Right lobe of liver (tissue), 6 donors: Measurements from ENCODE around the gene CPTP. TPM values are rescaled to one million over a fixed set of nuclear protein-coding genes. Genes with fewer than 3 reads are reported as not detected.
A peak's percentile ranks its signal among the peaks of the same experiment; 100 is the strongest.

Experiments used
- ATAC-seq, 4 donors: fragments of 200-7000 bp; cut with Tn5 transposase; one replicate each; pipeline ENCODE4 v1.9.1; 2020; ENCODE audit warnings: mild to moderate bottlenecking in 4 of 4, moderate library complexity in 4 of 4
- DNase-seq, 3 donors: peaks; one replicate each; pipeline ENCODE4 v3.0.0-alpha.2; 2020
- H3K27ac ChIP-seq, 3 donors: fragments of 200-600 bp; one replicate each; pipeline ENCODE4 v1.8.0; 2022
- H3K27me3 ChIP-seq, 2 donors: fragments of 200-600 bp; one replicate each; pipeline ENCODE4 v1.8.0; 2022
- H3K36me3 ChIP-seq, 4 donors: fragments of 200-600 bp; sonication (generic) in 1 of 4; one replicate each; pipeline versions ENCODE4 v1.5.1 to v1.8.0; 2017 to 2022; ENCODE audit warnings: control low read depth in 1 of 4
- H3K4me1 ChIP-seq, 4 donors: fragments of 200-600 bp; sonication (generic) in 1 of 4; one replicate each; pipeline versions ENCODE4 v1.5.1 to v1.8.0; 2017 to 2022; ENCODE audit warnings: control low read depth in 1 of 4
- H3K4me3 ChIP-seq, 3 donors: fragments of 200-600 bp; one replicate each; pipeline ENCODE4 v1.8.0; 2022
- H3K9me3 ChIP-seq, 4 donors: fragments of 200-600 bp; sonication (generic) in 1 of 4; one replicate each; pipeline versions ENCODE4 v1.5.1 to v1.8.0; 2017 to 2022; ENCODE audit warnings: control low read depth in 1 of 4
- POLR2A ChIP-seq: fragments of 450-650 bp; IDR thresholded peaks from one replicate; pipeline ENCODE4 v1.6.1; 2017; ENCODE audit warnings: antibody characterized with exemption, mild to moderate bottlenecking
- WGBS: methylation state at CpG from one replicate; pipeline ENCODE4 v1.1.6; 2018; ENCODE audit warnings: low coverage, low lambda C conversion rate; ENCODE audit not compliant: insufficient coverage; ENCODE audit errors: missing lambda C conversion rate; 5-methylcytosine and 5-hydroxymethylcytosine counted together
- intact Hi-C, 2 donors: fragments of 100-400 bp; cut with DNase I; formaldehyde crosslinking; loops; one replicate each; pipeline versions ENCODE4 v1.11.2 to v1.14.1; 2022
- total RNA-seq, 6 experiments: library from RNA; depleted of rRNA in 2 of 6; stranded (reverse); fragments of >200 nt in 2 of 6; fragmentation: NEBNext Ultra II Directional in 3 of 6; extraction: Animal tissue kit (Norgen Biotek cat#: 25700) in 3 of 6; gene quantifications; one replicate each; pipeline versions ENCODE4 v1.1.0 to v1.2.4, GENCODE V29; 2016 to 2023
- TF ChIP-seq, protein P1 (sequence below), 4 donors: fragments of 200-600 bp in 3 of 4; fragments of 450-650 bp in 1 of 4; IDR thresholded peaks; one replicate each; pipeline versions ENCODE4 v1.5.1 to v1.8.0; 2016 to 2022; ENCODE audit warnings: antibody characterized with exemption in 4 of 4, mild to moderate bottlenecking in 2 of 4
- donor health status: DM: no; HTN: yes; CAD: no.
- donor health status: DM: no; HTN: no; CAD: no.
- donor health status: DM: no; HTN: no; CAD: no.
- donor health status: DM: no; HTN: yes; CAD: no.
- donor health status: DM: no; HTN: yes; CAD: no.

CPTP gene
- total RNA-seq, 6 experiments from 2014 or later: 26.9 to 57.7 (median 33.1) TPM

DNA sequence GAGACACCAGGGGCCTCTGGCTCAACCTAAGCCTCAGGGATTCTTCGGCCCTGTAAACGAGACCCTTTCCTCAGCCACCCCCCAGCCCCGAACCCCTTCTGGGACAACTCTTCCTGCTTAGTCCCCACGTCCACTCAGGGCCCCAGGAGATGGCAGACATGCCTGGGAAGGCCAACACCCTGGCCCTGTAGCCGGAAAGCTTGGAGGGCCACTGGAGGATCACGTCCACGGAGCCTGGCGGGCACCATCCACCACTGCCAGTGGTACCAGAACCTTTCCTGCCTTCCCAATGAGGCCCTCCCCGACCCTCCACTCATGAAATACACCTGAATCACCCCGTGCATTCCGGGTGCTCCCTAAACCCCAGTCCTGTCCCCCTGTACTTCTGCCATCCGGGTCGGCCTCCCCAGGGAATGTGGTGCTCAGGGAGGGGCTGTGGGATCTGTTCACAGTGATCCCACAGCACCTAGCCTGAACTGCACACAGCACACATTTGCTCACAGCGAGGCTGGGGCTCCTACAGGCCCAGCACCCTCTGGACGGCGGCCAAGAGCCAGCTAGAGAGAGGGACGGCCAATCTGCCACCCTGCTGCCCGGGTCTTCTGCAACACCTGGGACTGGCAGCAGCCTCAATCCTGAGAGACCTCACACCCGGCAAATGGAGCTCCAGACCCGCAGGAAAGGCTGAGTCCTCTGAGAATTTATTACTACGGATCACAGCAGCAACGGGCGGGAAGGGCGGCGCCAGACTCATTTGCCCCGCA, 48.6 kb downstream of the CPTP start:
- DNase-seq (peak in 1 of 3 donors; percentile 31), ATAC-seq (no peak)
- Histone ChIP-seq H3K27me3 (no peaks in the 10 kb centered on the region), H3K9me3 (no peaks in the 10 kb centered on the region), H3K4me1 (peaks cover 0 to 26% (median 9%) of the 10 kb centered on the region in 4 donors), H3K27ac (no peak overlapping the region), H3K4me3 (no peak overlapping the region), H3K36me3 (peaks cover 0 to 6% (median 0%) of the 10 kb centered on the region in 4 donors)
- 54% methylated on average over 4 of the region's 26 CpGs for WGBS
- intact Hi-C loops: no loop called here
- TF ChIP-seq POLR2A: no peak
- TF ChIP-seq, protein P1, sequence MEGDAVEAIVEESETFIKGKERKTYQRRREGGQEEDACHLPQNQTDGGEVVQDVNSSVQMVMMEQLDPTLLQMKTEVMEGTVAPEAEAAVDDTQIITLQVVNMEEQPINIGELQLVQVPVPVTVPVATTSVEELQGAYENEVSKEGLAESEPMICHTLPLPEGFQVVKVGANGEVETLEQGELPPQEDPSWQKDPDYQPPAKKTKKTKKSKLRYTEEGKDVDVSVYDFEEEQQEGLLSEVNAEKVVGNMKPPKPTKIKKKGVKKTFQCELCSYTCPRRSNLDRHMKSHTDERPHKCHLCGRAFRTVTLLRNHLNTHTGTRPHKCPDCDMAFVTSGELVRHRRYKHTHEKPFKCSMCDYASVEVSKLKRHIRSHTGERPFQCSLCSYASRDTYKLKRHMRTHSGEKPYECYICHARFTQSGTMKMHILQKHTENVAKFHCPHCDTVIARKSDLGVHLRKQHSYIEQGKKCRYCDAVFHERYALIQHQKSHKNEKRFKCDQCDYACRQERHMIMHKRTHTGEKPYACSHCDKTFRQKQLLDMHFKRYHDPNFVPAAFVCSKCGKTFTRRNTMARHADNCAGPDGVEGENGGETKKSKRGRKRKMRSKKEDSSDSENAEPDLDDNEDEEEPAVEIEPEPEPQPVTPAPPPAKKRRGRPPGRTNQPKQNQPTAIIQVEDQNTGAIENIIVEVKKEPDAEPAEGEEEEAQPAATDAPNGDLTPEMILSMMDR (IDR thresholded peaks at IDR 0.05): no peak

GRCh38 chr1:1373815-1374588, 49.4 kb downstream of the CPTP start:
- no peaks in the 10 kb centered on the region for H3K27me3 ChIP-seq
- H3K4me3 ChIP-seq: peak overlapping the region; percentile 76 to 100 (median 93)
- WGBS: 85% methylated on average over 14 of the region's 52 CpGs
- ATAC-seq (no peak), DNase-seq (peak; percentile 31 to 62 (median 52))
- TF ChIP-seq, protein P1 (IDR thresholded peaks at IDR 0.05): no peak
- TF ChIP-seq POLR2A: no peak
- H3K36me3 ChIP-seq: peaks cover 0 to 6% (median 0%) of the 10 kb centered on the region in 4 donors
- H3K9me3 ChIP-seq: no peaks in the 10 kb centered on the region
- peaks cover 0 to 26% (median 9%) of the 10 kb centered on the region in 4 donors for H3K4me1 ChIP-seq
- peak overlapping the region in 2 of 3 donors; percentile 91 to 92 for H3K27ac ChIP-seq
- intact Hi-C loops: no loop called here

- no peak for ATAC-seq
- peak in 2 of 3 donors; percentile 56 to 62 for DNase-seq
- no peak for TF ChIP-seq POLR2A
- TF ChIP-seq, protein P1 (IDR thresholded peaks at IDR 0.05): no peak
- intact Hi-C loops: no loop called here
- H3K27ac ChIP-seq: peak overlapping the region; percentile 72 to 92 (median 91)
- no peaks in the 10 kb centered on the region for H3K9me3 ChIP-seq
- H3K27me3 ChIP-seq: no peaks in the 10 kb centered on the region
- WGBS: 0% methylated on average over 6 of the region's 24 CpGs
- peak overlapping the region; percentile 76 to 100 (median 93) for H3K4me3 ChIP-seq
- H3K36me3 ChIP-seq: peaks cover 0 to 6% (median 0%) of the 10 kb centered on the region in 4 donors
- peaks cover 0 to 26% (median 9%) of the 10 kb centered on the region in 4 donors for H3K4me1 ChIP-seq
Measured at GRCh38 chr1:1374589-1374928, 50.0 kb downstream of the CPTP start.

GRCh38 chr1:1374929-1375662, 50.5 kb downstream of the CPTP start, which contains the start of gene AURKAIP1:
Gene AURKAIP1, minus strand, starts transcription at chr1:1375207. Its CDS starts 451 bp downstream, at chr1:1374756.
- peak; percentile 61 for TF ChIP-seq POLR2A
- TF ChIP-seq, protein P1 (IDR thresholded peaks at IDR 0.05): peak; percentile 23 to 48 (median 34)
- Histone ChIP-seq H3K27me3 (no peaks in the 10 kb centered on the region), H3K9me3 (no peaks in the 10 kb centered on the region), H3K27ac (peak within 1 kb of the TSS; percentile 72 to 92 (median 91)), H3K4me1 (peaks cover 0 to 26% (median 9%) of the 10 kb centered on the region in 4 donors), H3K36me3 (peaks cover 0 to 6% (median 0%) of the 10 kb centered on the region in 4 donors), H3K4me3 (peak within 1 kb of the TSS; percentile 76 to 100 (median 93))
- WGBS: 1% methylated on average over 15 of the region's 85 CpGs
- DNase-seq (peak; percentile 96 to 99 (median 99)), ATAC-seq (peak; percentile 93 to 96 (median 95))
- intact Hi-C loops: no loop called here
